K562 (cell line): Measurements from ENCODE around the gene RHAG. TPM values are rescaled to one million over a fixed set of nuclear protein-coding genes. Genes with fewer than 3 reads are reported as not detected.
A peak's percentile ranks its signal among the peaks of the same experiment; 100 is the strongest.

Experiments used
- ATF7 ChIP-seq: fragments of 450-650 bp; IDR thresholded peaks from 2 replicates; pipeline ENCODE4 v1.7.1; 2014; ENCODE audit warnings: mild to moderate bottlenecking, moderate library complexity
- CBX1 ChIP-seq: sonication (generic); IDR thresholded peaks from 2 replicates; pipeline ENCODE4 v1.6.1; 2016; ENCODE audit warnings: antibody characterized with exemption, low read depth, mild to moderate bottlenecking
- CBX8 ChIP-seq: fragments of 200-600 bp; sonication (generic); IDR thresholded peaks from 2 replicates; pipeline ENCODE4 v1.6.1; 2012; ENCODE audit warnings: borderline replicate concordance, mixed run types, low read depth, mild to moderate bottlenecking, moderate library complexity, mixed read lengths, low read length, control low read depth, inconsistent platforms; ENCODE audit not compliant: poor library complexity, severe bottlenecking; ENCODE audit errors: extremely low read depth
- CREM ChIP-seq: IDR thresholded peaks from 2 replicates; pipeline ENCODE4 v1.6.1; 2014; ENCODE audit warnings: antibody characterized with exemption, low read depth
- ELF4 ChIP-seq: fragments of 450-650 bp; formaldehyde crosslinking; IDR thresholded peaks from 2 replicates; pipeline ENCODE4 v1.4.0; 2022; ENCODE audit warnings: missing genetic modification characterization
- ERF ChIP-seq: fragments of 450-650 bp; formaldehyde crosslinking; IDR thresholded peaks from 2 replicates; pipeline ENCODE4 v1.4.0; 2020; ENCODE audit warnings: mild to moderate bottlenecking, mixed read lengths
- ESRRB ChIP-seq: fragments of 250-450 bp; sonication (Bioruptor Pico); IDR thresholded peaks from 2 replicates; pipeline ENCODE4 v1.5.0; 2020; ENCODE audit warnings: mild to moderate bottlenecking, moderate library complexity, borderline replicate concordance
- FOXA1 ChIP-seq: fragments of 450-650 bp; IDR thresholded peaks from 2 replicates; pipeline ENCODE4 v1.6.1; 2016; ENCODE audit warnings: mild to moderate bottlenecking, borderline replicate concordance
- GATA2 ChIP-seq: sonication (generic); formaldehyde crosslinking; IDR thresholded peaks from 2 replicates; pipeline ENCODE4 v1.4.0; 2020; ENCODE audit warnings: mild to moderate bottlenecking, missing genetic modification reagents
- KLF13 ChIP-seq: fragments of 450-650 bp; IDR thresholded peaks from 2 replicates; pipeline ENCODE4 v1.6.1; 2016; ENCODE audit warnings: missing genetic modification characterization, low read depth, mild to moderate bottlenecking, missing compliant biosample characterization, moderate library complexity, borderline replicate concordance
- NCOA4 ChIP-seq: fragments of 450-650 bp; IDR thresholded peaks from 2 replicates; pipeline ENCODE4 v1.6.1; 2018; ENCODE audit warnings: mild to moderate bottlenecking; ENCODE audit not compliant: partially characterized antibody
- PML ChIP-seq: IDR thresholded peaks from 2 replicates; pipeline ENCODE4 v1.6.1; 2012; ENCODE audit warnings: low read length, inconsistent platforms
- POLR2G ChIP-seq: fragments of 200-400 bp; formaldehyde crosslinking; IDR thresholded peaks from 2 replicates; pipeline ENCODE4 v1.6.1; 2017; ENCODE audit warnings: low read depth, mild to moderate bottlenecking, antibody characterized with exemption, low read length, moderate library complexity
- POLR3A ChIP-seq: IDR thresholded peaks from 2 replicates; pipeline ENCODE4 v1.6.1; 2011; ENCODE audit warnings: borderline replicate concordance, mild to moderate bottlenecking, moderate library complexity; ENCODE audit not compliant: insufficient read length, insufficient read depth; ENCODE audit errors: extremely low read depth
- PTBP1 ChIP-seq: fragments of 200-400 bp; formaldehyde crosslinking; IDR thresholded peaks from 2 replicates; pipeline ENCODE4 v1.6.1; 2017; ENCODE audit warnings: low read depth, low read length
- SIN3A ChIP-seq, 2 experiments: fragments of 150-350 bp in 1 of 2; IDR thresholded peaks; 2 replicates each; pipeline ENCODE4 v1.6.1; 2011 to 2016; ENCODE audit warnings: borderline replicate concordance in 2 of 2, low read depth in 2 of 2, low read length in 2 of 2, mild to moderate bottlenecking in 2 of 2, moderate library complexity in 2 of 2; ENCODE audit not compliant: control insufficient read depth in 1 of 2
- SIN3B ChIP-seq: fragments of 450-650 bp; IDR thresholded peaks from 2 replicates; pipeline ENCODE4 v1.6.1; 2017; ENCODE audit warnings: low read depth, mild to moderate bottlenecking, moderate library complexity
- SMARCB1 ChIP-seq: IDR thresholded peaks from 2 replicates; pipeline ENCODE4 v1.6.1; 2011; ENCODE audit warnings: improper control_type of control experiment, low read depth; ENCODE audit not compliant: insufficient read length
- SNRNP70 ChIP-seq: fragments of 200-400 bp; formaldehyde crosslinking; optimal IDR thresholded peaks from 2 replicates; pipeline ENCODE3; 2017; ENCODE audit warnings: low read depth, low read length
- SRSF7 ChIP-seq: fragments of 200-400 bp; formaldehyde crosslinking; optimal IDR thresholded peaks from 2 replicates; pipeline ENCODE3; 2017; ENCODE audit warnings: mild to moderate bottlenecking, low read depth, low read length
- TAL1 ChIP-seq: fragments of 450-650 bp; IDR thresholded peaks from 2 replicates; pipeline ENCODE4 v1.6.1; 2016; ENCODE audit warnings: mild to moderate bottlenecking
- ZNF282 ChIP-seq: sonication (generic); formaldehyde crosslinking; IDR thresholded peaks from 2 replicates; pipeline ENCODE4 v1.8.1; 2023; ENCODE audit warnings: missing genetic modification reagents
- ZSCAN32 ChIP-seq: fragments of 450-650 bp; formaldehyde crosslinking; IDR thresholded peaks from 2 replicates; pipeline ENCODE4 v1.4.0; 2020; ENCODE audit warnings: mild to moderate bottlenecking, moderate library complexity
- polyA plus RNA-seq, 8 experiments: library from polyadenylated mRNA; depleted of rRNA in 4 of 8; stranded (reverse) in 5 of 8; unstranded in 3 of 8; fragments of >200 nt; fragmentation: Nextera tagmentation in 2 of 8; fragmentation: Illumina TruSeq in 1 of 8; extraction: Ambion mirVana in 2 of 8; extraction: Trizol in 1 of 8; gene quantifications; 2 replicates each; pipeline versions ENCODE4 v1.2.1 to v1.2.3, GENCODE V29; 2011 to 2014; ENCODE audit warnings: inconsistent platforms in 1 of 8, missing spikeins in 1 of 8
- total RNA-seq, 7 experiments: library from RNA; depleted of rRNA in 6 of 7; stranded (reverse); fragments of >200 nt in 6 of 7; fragmentation: Illumina TruSeq in 2 of 7; extraction: Trizol in 2 of 7; gene quantifications; 2 replicates each; pipeline versions ENCODE4 v1.2.1 to v1.2.3, GENCODE V29; 2011 to 2021; ENCODE audit warnings: low replicate concordance in 1 of 7
- TF ChIP-seq, protein P1 (sequence below), 2 experiments: fragments of 450-650 bp in 1 of 2; IDR thresholded peaks; 2 replicates each; pipeline ENCODE4 v1.6.1; 2011 to 2017; ENCODE audit warnings: low read depth in 2 of 2, antibody characterized with exemption in 1 of 2, borderline replicate concordance in 1 of 2, low read length in 1 of 2, mild to moderate bottlenecking in 1 of 2, mixed read lengths in 1 of 2; ENCODE audit not compliant: control insufficient read depth in 1 of 2
- TF ChIP-seq, protein P2 (sequence below): fragments of 450-650 bp; IDR thresholded peaks from 2 replicates; pipeline ENCODE4 v1.6.1; 2016

The RHAG gene
- total and polyA plus RNA-seq, 9 of the 15 experiments (the other 6 are each of a cell fraction or from before 2014, with no cell fraction given), result 290 to 1,202 (median 505) TPM

DNA sequence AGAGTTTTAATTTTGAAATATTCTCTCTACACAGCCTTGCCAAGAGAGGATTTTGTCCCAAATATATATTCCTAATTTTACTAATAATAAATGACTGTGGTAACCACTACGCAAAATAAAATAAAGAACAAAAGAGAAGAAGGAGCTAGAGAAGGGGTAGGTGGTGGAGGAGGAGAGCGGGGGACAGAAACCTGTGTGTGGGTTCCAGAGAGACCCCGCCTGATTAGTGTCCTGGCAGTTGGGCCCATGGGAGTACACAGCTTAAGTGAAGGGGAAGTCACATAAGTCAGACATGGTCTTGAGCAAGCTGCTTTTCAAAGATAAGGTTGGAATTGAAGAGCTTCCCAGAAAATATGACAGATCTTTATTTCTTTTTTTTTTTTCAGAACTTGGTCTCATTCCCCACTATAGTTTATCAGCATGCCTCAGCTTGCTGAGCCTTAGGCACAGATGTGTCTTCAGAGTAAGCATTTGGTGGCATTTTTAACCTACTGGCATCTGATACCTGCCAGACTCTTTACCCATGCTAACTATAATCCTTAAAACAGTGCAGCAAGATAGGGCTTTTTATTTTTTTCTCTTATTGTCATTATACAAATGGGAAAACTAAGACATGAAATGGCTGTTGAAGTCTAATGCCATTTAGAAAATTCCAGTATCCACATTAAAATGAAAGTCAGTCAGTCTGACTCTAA is 9.6 kb upstream of the RHAG start (continued):
- TF ChIP-seq, protein P1, sequence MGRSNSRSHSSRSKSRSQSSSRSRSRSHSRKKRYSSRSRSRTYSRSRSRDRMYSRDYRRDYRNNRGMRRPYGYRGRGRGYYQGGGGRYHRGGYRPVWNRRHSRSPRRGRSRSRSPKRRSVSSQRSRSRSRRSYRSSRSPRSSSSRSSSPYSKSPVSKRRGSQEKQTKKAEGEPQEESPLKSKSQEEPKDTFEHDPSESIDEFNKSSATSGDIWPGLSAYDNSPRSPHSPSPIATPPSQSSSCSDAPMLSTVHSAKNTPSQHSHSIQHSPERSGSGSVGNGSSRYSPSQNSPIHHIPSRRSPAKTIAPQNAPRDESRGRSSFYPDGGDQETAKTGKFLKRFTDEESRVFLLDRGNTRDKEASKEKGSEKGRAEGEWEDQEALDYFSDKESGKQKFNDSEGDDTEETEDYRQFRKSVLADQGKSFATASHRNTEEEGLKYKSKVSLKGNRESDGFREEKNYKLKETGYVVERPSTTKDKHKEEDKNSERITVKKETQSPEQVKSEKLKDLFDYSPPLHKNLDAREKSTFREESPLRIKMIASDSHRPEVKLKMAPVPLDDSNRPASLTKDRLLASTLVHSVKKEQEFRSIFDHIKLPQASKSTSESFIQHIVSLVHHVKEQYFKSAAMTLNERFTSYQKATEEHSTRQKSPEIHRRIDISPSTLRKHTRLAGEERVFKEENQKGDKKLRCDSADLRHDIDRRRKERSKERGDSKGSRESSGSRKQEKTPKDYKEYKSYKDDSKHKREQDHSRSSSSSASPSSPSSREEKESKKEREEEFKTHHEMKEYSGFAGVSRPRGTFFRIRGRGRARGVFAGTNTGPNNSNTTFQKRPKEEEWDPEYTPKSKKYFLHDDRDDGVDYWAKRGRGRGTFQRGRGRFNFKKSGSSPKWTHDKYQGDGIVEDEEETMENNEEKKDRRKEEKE (IDR thresholded peaks at IDR 0.05; ENCODE audit: borderline replicate concordance in 1 of 2, control insufficient read depth in 1 of 2, low read depth in 2 of 2, low read length in 1 of 2), result peak in 1 of 2 experiments; percentile 91; a peak in 1 of 4 replicates
- no peak for TF ChIP-seq SIN3A (IDR thresholded peaks at IDR 0.05; ENCODE audit: borderline replicate concordance in 2 of 2, control insufficient read depth in 1 of 2, low read depth in 2 of 2, low read length in 2 of 2)
- TF ChIP-seq POLR2G, result no peak
- no peak for TF ChIP-seq PTBP1
- peak; percentile 87 for TF ChIP-seq ATF7
- TF ChIP-seq NCOA4, result peak; percentile 44
- peak; percentile 76 for TF ChIP-seq ELF4 (CRISPR knock-in tag)
- peak; percentile 63 for TF ChIP-seq CREM
- no peak for TF ChIP-seq ESRRB (CRISPR knock-in tag)
- TF ChIP-seq KLF13 (tag), result no peak; the same call in 1 of the 2 replicates
- peak; percentile 86 for TF ChIP-seq CBX1
- peak; percentile 100 for TF ChIP-seq SMARCB1
- TF ChIP-seq TAL1, result peak; percentile 99
- TF ChIP-seq, protein P2, sequence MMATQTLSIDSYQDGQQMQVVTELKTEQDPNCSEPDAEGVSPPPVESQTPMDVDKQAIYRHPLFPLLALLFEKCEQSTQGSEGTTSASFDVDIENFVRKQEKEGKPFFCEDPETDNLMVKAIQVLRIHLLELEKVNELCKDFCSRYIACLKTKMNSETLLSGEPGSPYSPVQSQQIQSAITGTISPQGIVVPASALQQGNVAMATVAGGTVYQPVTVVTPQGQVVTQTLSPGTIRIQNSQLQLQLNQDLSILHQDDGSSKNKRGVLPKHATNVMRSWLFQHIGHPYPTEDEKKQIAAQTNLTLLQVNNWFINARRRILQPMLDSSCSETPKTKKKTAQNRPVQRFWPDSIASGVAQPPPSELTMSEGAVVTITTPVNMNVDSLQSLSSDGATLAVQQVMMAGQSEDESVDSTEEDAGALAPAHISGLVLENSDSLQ, result peak; percentile 83
- no peak for TF ChIP-seq FOXA1
- TF ChIP-seq ZNF282 (CRISPR knock-in tag), result no peak
- TF ChIP-seq SRSF7, result no peak
- TF ChIP-seq ZSCAN32, result no peak
- peak; percentile 99 for TF ChIP-seq PML
- TF ChIP-seq GATA2 (CRISPR knock-in tag), result peak; percentile 90
- TF ChIP-seq POLR3A, result no peak
- no peak for TF ChIP-seq CBX8
- no peak for TF ChIP-seq ERF (CRISPR knock-in tag)
- TF ChIP-seq SNRNP70, result no peak
- no peak for TF ChIP-seq SIN3B
